Ishikawa (cell line): ENCODE data around the gene MAP4K4.

Experiments used
- EP300 ChIP-seq: IDR thresholded peaks from 2 replicates; pipeline ENCODE4 v1.6.1; 2012; ENCODE audit warnings: borderline replicate concordance
- REST ChIP-seq: IDR thresholded peaks from 2 replicates; pipeline ENCODE4 v1.6.1; 2012; ENCODE audit warnings: low read depth, mild to moderate bottlenecking
- TAF1 ChIP-seq: IDR thresholded peaks from 2 replicates; pipeline ENCODE4 v1.6.1; 2012; ENCODE audit warnings: low read depth, mild to moderate bottlenecking
- TEAD4 ChIP-seq: IDR thresholded peaks from 2 replicates; pipeline ENCODE4 v1.6.1; 2012

DNA sequence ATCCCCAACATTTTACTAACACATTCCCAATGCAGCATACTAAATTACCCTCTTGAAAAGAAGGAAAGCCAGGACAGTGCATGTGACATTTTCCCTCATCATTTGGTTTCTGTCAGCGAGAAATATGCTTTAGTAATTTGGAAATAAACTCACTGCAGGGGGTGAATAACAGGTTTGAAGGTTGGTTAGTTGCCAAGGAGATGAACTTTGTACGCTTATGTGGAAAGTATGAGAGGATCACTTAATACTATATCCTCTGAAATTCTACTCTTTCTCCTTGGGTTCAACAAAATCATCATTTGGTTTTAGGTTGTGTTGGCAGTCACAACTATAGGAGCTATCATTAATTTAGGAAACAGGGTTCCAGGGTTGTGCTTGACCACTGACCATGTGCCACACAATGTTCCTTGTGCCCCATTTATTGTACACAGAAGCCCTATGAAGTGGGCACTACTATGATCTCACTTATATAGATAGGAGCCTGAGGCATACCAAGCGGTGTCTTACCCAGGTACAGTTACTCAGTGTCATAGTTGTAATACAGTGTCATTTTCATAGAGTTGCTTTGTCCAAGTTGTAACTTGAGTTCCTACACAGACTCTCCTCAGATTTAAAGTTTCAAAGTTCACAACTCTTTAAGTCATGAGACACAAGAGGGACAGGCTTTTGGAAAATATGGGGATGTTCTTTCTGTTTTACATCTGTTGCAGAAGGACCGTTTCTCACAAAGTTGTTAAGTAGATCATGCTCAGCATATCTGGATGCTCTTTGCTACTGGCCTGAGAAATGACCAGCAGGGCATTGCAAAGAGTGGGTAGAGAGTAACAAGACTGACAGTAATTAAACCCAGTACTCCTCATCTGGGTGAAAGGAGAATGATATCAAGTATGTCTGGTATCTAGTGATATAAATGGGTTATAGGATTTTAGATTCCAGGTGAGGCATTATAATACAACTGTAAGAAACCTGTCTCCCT lies 91.8 kb downstream of the MAP4K4 start:
- TF ChIP-seq EP300 (no peak), REST (no peak), TEAD4 (no peak), TAF1 (no peak)
